Left ventricle myocardium inferior (tissue), 1 donor: ENCODE results near the gene LRRC45. TPM values are rescaled to one million over a fixed set of nuclear protein-coding genes. Genes with fewer than 3 reads are reported as not detected.

Experiments
- DNase-seq: peaks from one replicate; pipeline ENCODE4 v3.0.0-alpha.2; 2020
- H3K27ac ChIP-seq: fragments of 200-600 bp; replicated peaks from 2 replicates; pipeline ENCODE4 v1.8.0; 2021
- H3K27me3 ChIP-seq: fragments of 200-600 bp; 2 replicates; pipeline ENCODE4 v1.8.0; 2021; ENCODE audit warnings: low read depth
- H3K36me3 ChIP-seq: fragments of 200-600 bp; 2 replicates; pipeline ENCODE4 v1.8.0; 2021
- H3K4me1 ChIP-seq: fragments of 200-600 bp; 2 replicates; pipeline ENCODE4 v1.8.0; 2021
- H3K4me3 ChIP-seq: fragments of 200-600 bp; 2 replicates; pipeline ENCODE4 v1.8.0; 2021; ENCODE audit warnings: mild to moderate bottlenecking, moderate library complexity
- H3K9me3 ChIP-seq: fragments of 200-600 bp; replicated peaks from 2 replicates; pipeline ENCODE4 v1.8.0; 2021
- intact Hi-C: fragments of 100-400 bp; cut with micrococcal nuclease; formaldehyde crosslinking; loops from one replicate; pipeline ENCODE4 v1.11.0; 2022
- total RNA-seq: library from RNA; stranded (reverse); fragmentation: NEBNext Ultra II Directional; extraction: Animal tissue kit (Norgen Biotek cat#: 25700); gene quantifications from one replicate; pipeline ENCODE4 v1.2.1, GENCODE V29; 2021
- TF ChIP-seq, protein P1 (sequence below): fragments of 200-600 bp; IDR thresholded peaks from 2 replicates; pipeline ENCODE4 v1.8.0; 2021; ENCODE audit warnings: antibody characterized with exemption, mild to moderate bottlenecking, borderline replicate concordance
- donor health status: DM: no; HTN: yes; CAD: no; lungs with severe emphysema.

LRRC45 gene
- total RNA-seq, 1 donor from 2014 or later, result 4.3 TPM

DNA sequence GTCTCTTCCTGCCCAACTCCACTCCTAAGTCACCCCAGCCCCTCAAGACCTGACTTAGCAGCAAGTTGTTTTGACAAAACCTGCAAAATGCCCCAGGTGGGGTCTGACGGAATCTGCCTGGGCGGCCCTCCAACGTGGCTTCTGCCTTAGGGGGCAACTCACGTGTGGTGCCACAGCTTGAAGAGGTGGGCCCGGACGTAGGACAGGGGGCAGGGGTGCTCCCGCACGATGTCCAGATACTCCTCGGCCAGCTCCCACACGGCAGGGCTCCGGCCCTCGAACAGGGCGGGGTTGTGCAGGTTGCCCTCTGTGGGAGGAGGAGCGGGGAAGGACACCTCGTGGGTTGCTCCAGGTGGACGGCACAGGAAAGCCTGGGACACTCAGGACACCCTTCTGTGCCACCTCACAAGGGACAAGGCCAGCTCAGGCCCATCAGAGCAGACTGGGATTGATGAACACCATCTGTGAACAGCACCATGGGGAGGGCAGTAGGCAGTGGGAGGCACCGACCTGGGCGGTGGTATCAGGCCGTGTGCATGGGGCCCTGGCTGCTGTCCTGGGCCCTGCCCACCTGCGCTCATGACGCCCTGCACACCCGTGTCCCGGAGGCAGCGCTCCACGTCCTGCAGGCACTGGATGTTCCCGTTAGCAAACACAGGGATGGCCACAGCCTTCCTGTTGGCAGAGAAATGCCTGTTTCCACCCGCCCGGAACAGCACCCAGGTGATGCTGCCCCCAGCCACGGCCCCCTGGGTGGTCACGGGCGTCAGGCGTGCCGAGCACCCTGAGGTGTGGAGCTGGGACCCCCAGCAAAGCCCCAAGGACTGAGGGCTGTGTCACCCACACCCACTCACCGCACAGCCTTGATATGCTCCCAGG lies 38.2 kb downstream of the LRRC45 start:
- TF ChIP-seq, protein P1, sequence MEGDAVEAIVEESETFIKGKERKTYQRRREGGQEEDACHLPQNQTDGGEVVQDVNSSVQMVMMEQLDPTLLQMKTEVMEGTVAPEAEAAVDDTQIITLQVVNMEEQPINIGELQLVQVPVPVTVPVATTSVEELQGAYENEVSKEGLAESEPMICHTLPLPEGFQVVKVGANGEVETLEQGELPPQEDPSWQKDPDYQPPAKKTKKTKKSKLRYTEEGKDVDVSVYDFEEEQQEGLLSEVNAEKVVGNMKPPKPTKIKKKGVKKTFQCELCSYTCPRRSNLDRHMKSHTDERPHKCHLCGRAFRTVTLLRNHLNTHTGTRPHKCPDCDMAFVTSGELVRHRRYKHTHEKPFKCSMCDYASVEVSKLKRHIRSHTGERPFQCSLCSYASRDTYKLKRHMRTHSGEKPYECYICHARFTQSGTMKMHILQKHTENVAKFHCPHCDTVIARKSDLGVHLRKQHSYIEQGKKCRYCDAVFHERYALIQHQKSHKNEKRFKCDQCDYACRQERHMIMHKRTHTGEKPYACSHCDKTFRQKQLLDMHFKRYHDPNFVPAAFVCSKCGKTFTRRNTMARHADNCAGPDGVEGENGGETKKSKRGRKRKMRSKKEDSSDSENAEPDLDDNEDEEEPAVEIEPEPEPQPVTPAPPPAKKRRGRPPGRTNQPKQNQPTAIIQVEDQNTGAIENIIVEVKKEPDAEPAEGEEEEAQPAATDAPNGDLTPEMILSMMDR, result no peak
- peaks cover 71% of the 10 kb centered on the region for H3K36me3 ChIP-seq
- no peak overlapping the region for H3K4me3 ChIP-seq
- no peaks in the 10 kb centered on the region for H3K27me3 ChIP-seq
- H3K27ac ChIP-seq, result no peak overlapping the region
- intact Hi-C loops, result no loop called here
- DNase-seq, result no peak
- peaks cover 24% of the 10 kb centered on the region for H3K4me1 ChIP-seq
- no peaks in the 10 kb centered on the region for H3K9me3 ChIP-seq

- peaks cover 61% of the 10 kb centered on the region for H3K36me3 ChIP-seq
- intact Hi-C loops, result no loop called here
- TF ChIP-seq, protein P1, result no peak
- H3K9me3 ChIP-seq, result no peaks in the 10 kb centered on the region
- H3K4me3 ChIP-seq, result no peak overlapping the region
- no peaks in the 10 kb centered on the region for H3K27me3 ChIP-seq
- H3K27ac ChIP-seq, result no peak overlapping the region
- H3K4me1 ChIP-seq, result peaks cover 30% of the 10 kb centered on the region
- DNase-seq, result no peak
These were observed 39.2 kb downstream of the LRRC45 start for GRCh38 chr17:82062076-82062983.

- intact Hi-C loops, result no loop called here
- Histone ChIP-seq H3K27ac (no peak overlapping the region), H3K4me1 (peaks cover 30% of the 10 kb centered on the region), H3K36me3 (peaks cover 54% of the 10 kb centered on the region), H3K4me3 (no peak overlapping the region), H3K27me3 (no peaks in the 10 kb centered on the region), H3K9me3 (no peaks in the 10 kb centered on the region)
- TF ChIP-seq, protein P1, result no peak
- DNase-seq, result no peak
These were observed 39.9 kb downstream of the LRRC45 start for GRCh38 chr17:82062984-82063368.

GRCh38 chr17:82063424-82064415 lies 40.6 kb downstream of the LRRC45 start:
- TF ChIP-seq, protein P1, result no peak
- H3K36me3 ChIP-seq, result peaks cover 47% of the 10 kb centered on the region
- intact Hi-C loops, result no loop called here
- no peaks in the 10 kb centered on the region for H3K9me3 ChIP-seq
- no peak overlapping the region for H3K27ac ChIP-seq
- no peaks in the 10 kb centered on the region for H3K27me3 ChIP-seq
- no peak for DNase-seq
- H3K4me1 ChIP-seq, result peaks cover 30% of the 10 kb centered on the region
- peak overlapping the region; percentile 97 for H3K4me3 ChIP-seq
